ENCODE measurements around the gene SH3GL3.

- TF ChIP-seq ZFP30 (CRISPR knock-in tag; IDR thresholded peaks at IDR 0.05), result no peak
- no peak for TF ChIP-seq SNAI2 (CRISPR knock-in tag; IDR thresholded peaks at IDR 0.05)
- TF ChIP-seq ISL1 (CRISPR knock-in tag; IDR thresholded peaks at IDR 0.05), result no peak
- no peak for TF ChIP-seq ZC3H10 (CRISPR knock-in tag; IDR thresholded peaks at IDR 0.05)
- no peak for TF ChIP-seq ARNTL (CRISPR knock-in tag; IDR thresholded peaks at IDR 0.05; ENCODE audit: borderline replicate concordance, low read depth)
- TF ChIP-seq RARB (CRISPR knock-in tag; IDR thresholded peaks at IDR 0.05), result no peak
These were observed 197.3 kb downstream of the SH3GL3 start for GRCh38 chr15:83644439-83644838.
